Measurements from ENCODE around the gene MSL2. TPM values are rescaled to one million over a fixed set of nuclear protein-coding genes. Genes with fewer than 3 reads are reported as not detected.

The MSL2 gene, protein sequence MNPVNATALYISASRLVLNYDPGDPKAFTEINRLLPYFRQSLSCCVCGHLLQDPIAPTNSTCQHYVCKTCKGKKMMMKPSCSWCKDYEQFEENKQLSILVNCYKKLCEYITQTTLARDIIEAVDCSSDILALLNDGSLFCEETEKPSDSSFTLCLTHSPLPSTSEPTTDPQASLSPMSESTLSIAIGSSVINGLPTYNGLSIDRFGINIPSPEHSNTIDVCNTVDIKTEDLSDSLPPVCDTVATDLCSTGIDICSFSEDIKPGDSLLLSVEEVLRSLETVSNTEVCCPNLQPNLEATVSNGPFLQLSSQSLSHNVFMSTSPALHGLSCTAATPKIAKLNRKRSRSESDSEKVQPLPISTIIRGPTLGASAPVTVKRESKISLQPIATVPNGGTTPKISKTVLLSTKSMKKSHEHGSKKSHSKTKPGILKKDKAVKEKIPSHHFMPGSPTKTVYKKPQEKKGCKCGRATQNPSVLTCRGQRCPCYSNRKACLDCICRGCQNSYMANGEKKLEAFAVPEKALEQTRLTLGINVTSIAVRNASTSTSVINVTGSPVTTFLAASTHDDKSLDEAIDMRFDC
- total RNA-seq (146 TPM), polyA plus RNA-seq (10 to 100 TPM; 31.2 to 52.1 (median 35.4) TPM)

GRCh38 chr3:136196064-136196400 lies at the start of gene MSL2:
Gene MSL2 (minus strand): TSS chr3:136196335. CDS start chr3:136195113, 1,222 bp downstream.
- H3K27ac Mint-ChIP-seq = peak within 1 kb of the TSS; percentile 95 to 100 (median 99)
- Histone ChIP-seq H3K36me3 (ENCODE audit: control insufficient read depth, insufficient read depth, low read length) (no peaks in the 10 kb centered on the region), H3K27ac (ENCODE audit: insufficient read depth, low read length, poor library complexity, severe bottlenecking) (peak within 1 kb of the TSS; percentile 99), H3K27me3 (ENCODE audit: control insufficient read depth, insufficient read depth, low read length) (no peaks in the 10 kb centered on the region), H3K4me1 (ENCODE audit: control insufficient read depth, insufficient read depth, low read length, poor library complexity, severe bottlenecking) (peaks cover 23% of the 10 kb centered on the region), H3K9me3 (ENCODE audit: control insufficient read depth in 2 of 2, low read length in 2 of 2) (no peaks in the 10 kb centered on the region), H3K4me3 (ENCODE audit: low read depth, low read length) (peak within 1 kb of the TSS; percentile 99)
- H3K4me3 Mint-ChIP-seq = peak within 1 kb of the TSS; percentile 95 to 100 (median 98)
- ATAC-seq (ENCODE audit: low read depth in 2 of 2) = no peak
- peaks cover 31% of the 10 kb centered on the region for H3K27me3 Mint-ChIP-seq
- H3K4me1 Mint-ChIP-seq = peaks cover 16 to 54% (median 34%) of the 10 kb centered on the region in 4 donors
- peaks cover 0 to 5% (median 0%) of the 10 kb centered on the region in 7 donors for H3K9me3 Mint-ChIP-seq
- H3K36me3 Mint-ChIP-seq = peaks cover 9% of the 10 kb centered on the region
- peak in 1 of 3 donors; percentile 84 for DNase-seq

GRCh38 chr3:136245691-136246090 lies 49.6 kb upstream of the MSL2 start:
- H3K4me1 ChIP-seq (ENCODE audit: control insufficient read depth, insufficient read depth, low read length, poor library complexity, severe bottlenecking) = peaks cover 2% of the 10 kb centered on the region
- H3K27me3 Mint-ChIP-seq = peaks cover 16% of the 10 kb centered on the region

GRCh38 chr3:136239094-136239493 lies 43.0 kb upstream of the MSL2 start:
- Mint-ChIP-seq H3K27ac (no peak overlapping the region), H3K27me3 (peaks cover 39% of the 10 kb centered on the region), H3K9me3 (peaks cover 0 to 2% (median 0%) of the 10 kb centered on the region in 7 donors), H3K4me1 (peaks cover 0 to 2% (median 0%) of the 10 kb centered on the region in 4 donors), H3K4me3 (no peak overlapping the region), H3K36me3 (no peaks in the 10 kb centered on the region)
- Histone ChIP-seq H3K36me3 (ENCODE audit: control insufficient read depth, insufficient read depth, low read length) (no peaks in the 10 kb centered on the region), H3K27me3 (ENCODE audit: control insufficient read depth, insufficient read depth, low read length) (peaks cover 6% of the 10 kb centered on the region), H3K27ac (ENCODE audit: insufficient read depth, low read length, poor library complexity, severe bottlenecking) (no peak overlapping the region), H3K9me3 (ENCODE audit: control insufficient read depth in 2 of 2, low read length in 2 of 2) (no peaks in the 10 kb centered on the region), H3K4me1 (ENCODE audit: control insufficient read depth, insufficient read depth, low read length, poor library complexity, severe bottlenecking) (no peaks in the 10 kb centered on the region), H3K4me3 (ENCODE audit: low read depth, low read length) (no peak overlapping the region)
- no peak for ATAC-seq (ENCODE audit: low read depth in 2 of 2)
- DNase-seq = no peak

More at GRCh38 chr3:136245691-136246090, 49.6 kb upstream of the MSL2 start:
- Mint-ChIP-seq H3K27ac (peak overlapping the region in 1 of 3 donors; percentile 44), H3K4me3 (no peak overlapping the region), H3K4me1 (peaks cover 5 to 11% (median 7%) of the 10 kb centered on the region in 4 donors), H3K36me3 (no peaks in the 10 kb centered on the region), H3K9me3 (no peaks in the 10 kb centered on the region)
- DNase-seq (no peak), ATAC-seq (ENCODE audit: low read depth in 2 of 2) (no peak)
- Histone ChIP-seq H3K4me3 (ENCODE audit: low read depth, low read length) (no peak overlapping the region), H3K27ac (ENCODE audit: insufficient read depth, low read length, poor library complexity, severe bottlenecking) (no peak overlapping the region), H3K27me3 (ENCODE audit: control insufficient read depth, insufficient read depth, low read length) (peaks cover 5% of the 10 kb centered on the region), H3K9me3 (ENCODE audit: control insufficient read depth in 2 of 2, low read length in 2 of 2) (no peaks in the 10 kb centered on the region), H3K36me3 (ENCODE audit: control insufficient read depth, insufficient read depth, low read length) (no peaks in the 10 kb centered on the region)

- peaks cover 34% of the 10 kb centered on the region for H3K27me3 Mint-ChIP-seq
- H3K36me3 Mint-ChIP-seq = no peaks in the 10 kb centered on the region
- peaks cover 6% of the 10 kb centered on the region for H3K27me3 ChIP-seq (ENCODE audit: control insufficient read depth, insufficient read depth, low read length)
- ATAC-seq (ENCODE audit: low read depth in 2 of 2) (no peak), DNase-seq (no peak)
- no peaks in the 10 kb centered on the region for H3K4me1 ChIP-seq (ENCODE audit: control insufficient read depth, insufficient read depth, low read length, poor library complexity, severe bottlenecking)
- no peak overlapping the region for H3K27ac Mint-ChIP-seq
- H3K36me3 ChIP-seq (ENCODE audit: control insufficient read depth, insufficient read depth, low read length) = no peaks in the 10 kb centered on the region
- no peak overlapping the region for H3K27ac ChIP-seq (ENCODE audit: insufficient read depth, low read length, poor library complexity, severe bottlenecking)
- H3K4me1 Mint-ChIP-seq = no peaks in the 10 kb centered on the region
- no peaks in the 10 kb centered on the region for H3K9me3 ChIP-seq (ENCODE audit: control insufficient read depth in 2 of 2, low read length in 2 of 2)
- H3K9me3 Mint-ChIP-seq = peaks cover 0 to 2% (median 0%) of the 10 kb centered on the region in 7 donors
- H3K4me3 ChIP-seq (ENCODE audit: low read depth, low read length) = no peak overlapping the region
- no peak overlapping the region for H3K4me3 Mint-ChIP-seq
These were observed 42.0 kb upstream of the MSL2 start for GRCh38 chr3:136237961-136238649.

GRCh38 chr3:136237103-136237502 lies 41.0 kb upstream of the MSL2 start:
- Mint-ChIP-seq H3K9me3 (peaks cover 0 to 2% (median 0%) of the 10 kb centered on the region in 7 donors), H3K27me3 (peaks cover 30% of the 10 kb centered on the region)
- no peaks in the 10 kb centered on the region for H3K4me1 ChIP-seq (ENCODE audit: control insufficient read depth, insufficient read depth, low read length, poor library complexity, severe bottlenecking)

DNA sequence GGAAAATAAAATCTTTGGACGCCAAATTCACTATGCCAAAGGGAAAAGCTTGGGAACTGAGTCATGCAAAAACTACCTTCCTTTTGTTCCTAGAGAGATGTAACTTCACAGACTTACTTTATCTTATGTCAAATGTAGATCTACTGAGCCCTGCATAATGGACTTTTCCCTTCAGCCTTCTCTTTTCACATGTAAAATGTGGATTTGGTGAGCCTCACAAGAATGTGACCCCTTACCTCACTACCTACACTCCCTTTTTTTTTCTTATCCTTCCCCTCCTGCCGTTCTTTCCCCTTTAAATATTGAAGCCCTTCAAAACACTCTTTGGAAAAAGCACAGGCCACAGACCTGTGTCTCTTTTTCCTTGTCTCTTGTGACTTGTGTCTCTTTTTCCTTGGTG lies 40.0 kb upstream of the MSL2 start:
- peaks cover 0 to 2% (median 0%) of the 10 kb centered on the region in 7 donors for H3K9me3 Mint-ChIP-seq
- no peak overlapping the region for H3K27ac Mint-ChIP-seq
- H3K36me3 Mint-ChIP-seq = no peaks in the 10 kb centered on the region

More at GRCh38 chr3:136237103-136237502, 41.0 kb upstream of the MSL2 start:
- Histone ChIP-seq H3K9me3 (ENCODE audit: control insufficient read depth in 2 of 2, low read length in 2 of 2) (no peaks in the 10 kb centered on the region), H3K36me3 (ENCODE audit: control insufficient read depth, insufficient read depth, low read length) (no peaks in the 10 kb centered on the region), H3K27ac (ENCODE audit: insufficient read depth, low read length, poor library complexity, severe bottlenecking) (no peak overlapping the region), H3K27me3 (ENCODE audit: control insufficient read depth, insufficient read depth, low read length) (peaks cover 6% of the 10 kb centered on the region), H3K4me3 (ENCODE audit: low read depth, low read length) (no peak overlapping the region)
- DNase-seq = no peak
- Mint-ChIP-seq H3K27ac (no peak overlapping the region), H3K4me3 (no peak overlapping the region), H3K4me1 (no peaks in the 10 kb centered on the region), H3K36me3 (no peaks in the 10 kb centered on the region)
- ATAC-seq (ENCODE audit: low read depth in 2 of 2) = no peak

GRCh38 chr3:136235545-136235944 lies 39.4 kb upstream of the MSL2 start:
- H3K27ac ChIP-seq (ENCODE audit: insufficient read depth, low read length, poor library complexity, severe bottlenecking) = no peak overlapping the region
- no peak overlapping the region for H3K4me3 ChIP-seq (ENCODE audit: low read depth, low read length)
- no peaks in the 10 kb centered on the region for H3K36me3 Mint-ChIP-seq
- no peaks in the 10 kb centered on the region for H3K9me3 ChIP-seq (ENCODE audit: control insufficient read depth in 2 of 2, low read length in 2 of 2)
- peaks cover 2% of the 10 kb centered on the region for H3K27me3 ChIP-seq (ENCODE audit: control insufficient read depth, insufficient read depth, low read length)
- H3K27me3 Mint-ChIP-seq = peaks cover 25% of the 10 kb centered on the region
- no peak overlapping the region for H3K4me3 Mint-ChIP-seq
- no peak for DNase-seq
- H3K4me1 ChIP-seq (ENCODE audit: control insufficient read depth, insufficient read depth, low read length, poor library complexity, severe bottlenecking) = no peaks in the 10 kb centered on the region
- ATAC-seq (ENCODE audit: low read depth in 2 of 2) = no peak
- peaks cover 0 to 2% (median 0%) of the 10 kb centered on the region in 7 donors for H3K9me3 Mint-ChIP-seq
- H3K27ac Mint-ChIP-seq = no peak overlapping the region
- no peaks in the 10 kb centered on the region for H3K4me1 Mint-ChIP-seq
- H3K36me3 ChIP-seq (ENCODE audit: control insufficient read depth, insufficient read depth, low read length) = no peaks in the 10 kb centered on the region

More for the DNA sequence above, 40.0 kb upstream of the MSL2 start:
- DNase-seq (no peak), ATAC-seq (ENCODE audit: low read depth in 2 of 2) (no peak)
- peaks cover 28% of the 10 kb centered on the region for H3K27me3 Mint-ChIP-seq
- H3K9me3 ChIP-seq (ENCODE audit: control insufficient read depth in 2 of 2, low read length in 2 of 2) = no peaks in the 10 kb centered on the region
- no peak overlapping the region for H3K4me3 ChIP-seq (ENCODE audit: low read depth, low read length)
- H3K27ac ChIP-seq (ENCODE audit: insufficient read depth, low read length, poor library complexity, severe bottlenecking) = no peak overlapping the region
- no peaks in the 10 kb centered on the region for H3K4me1 ChIP-seq (ENCODE audit: control insufficient read depth, insufficient read depth, low read length, poor library complexity, severe bottlenecking)
- peaks cover 2% of the 10 kb centered on the region for H3K27me3 ChIP-seq (ENCODE audit: control insufficient read depth, insufficient read depth, low read length)
- H3K4me1 Mint-ChIP-seq = no peaks in the 10 kb centered on the region
- no peak overlapping the region for H3K4me3 Mint-ChIP-seq
- H3K36me3 ChIP-seq (ENCODE audit: control insufficient read depth, insufficient read depth, low read length) = no peaks in the 10 kb centered on the region
